Upper lobe of left lung (tissue), 4 donors: Measurements from ENCODE around the gene FAM83B.

Experiments used
- CTCF ChIP-seq, 6 experiments: fragments of 450-650 bp in 4 of 6; fragments of 200-600 bp in 2 of 6; sonication (generic) in 2 of 6; IDR thresholded peaks; one replicate each; pipeline ENCODE4 v1.5.1; 2016 to 2019; ENCODE audit warnings: antibody characterized with exemption in 6 of 6
- EP300 ChIP-seq, 4 donors: sonication (generic); formaldehyde crosslinking; IDR thresholded peaks; one replicate each; pipeline ENCODE4 v1.5.1; 2017; ENCODE audit warnings: antibody characterized with exemption in 4 of 4, control low read depth in 2 of 4
- POLR2A ChIP-seq, 4 donors: fragments of 450-650 bp; IDR thresholded peaks; one replicate each; pipeline ENCODE4 v1.5.1; 2016 to 2017; ENCODE audit warnings: antibody characterized with exemption in 4 of 4, mild to moderate bottlenecking in 2 of 4

GRCh38 chr6:54868556-54868955 is 22.0 kb downstream of the FAM83B start:
- TF ChIP-seq POLR2A (IDR thresholded peaks at IDR 0.05) (no peak), CTCF (IDR thresholded peaks at IDR 0.05) (no peak), EP300 (IDR thresholded peaks at IDR 0.05) (no peak)
